Fibroblast of the aortic adventitia (primary cell): ENCODE results near the gene RIN1. TPM values are rescaled to one million over a fixed set of nuclear protein-coding genes. Genes with fewer than 3 reads are reported as not detected.
A peak's percentile ranks its signal among the peaks of the same experiment; 100 is the strongest.

Experiments used
- DNase-seq: peaks from one replicate; pipeline ENCODE4 v3.0.0-alpha.2; 2010; ENCODE audit warnings: low read depth
- H3K4me3 ChIP-seq: 2 replicates; pipeline ENCODE4 v1.5.1; 2011; ENCODE audit warnings: low read depth, mild to moderate bottlenecking, control low read depth, low read length, moderate library complexity
- total RNA-seq: library from RNA; depleted of rRNA; stranded (reverse); fragments of >200 nt; gene quantifications from 2 replicates; pipeline ENCODE4 v1.2.3, GENCODE V29; 2012; ENCODE audit warnings: low replicate concordance
- TF ChIP-seq, protein P1 (sequence below): IDR thresholded peaks from 2 replicates; pipeline ENCODE4 v1.5.1; 2011; ENCODE audit warnings: mild to moderate bottlenecking, low read length, control low read depth, inconsistent platforms; ENCODE audit not compliant: insufficient read depth

The RIN1 gene
- total RNA-seq, 1 donor: 45.3 TPM

GRCh38 chr11:66289548-66290329 lies 46.5 kb downstream of the RIN1 start:
- no peak for DNase-seq
- peak overlapping the region; percentile 83 for H3K4me3 ChIP-seq
- TF ChIP-seq, protein P1, sequence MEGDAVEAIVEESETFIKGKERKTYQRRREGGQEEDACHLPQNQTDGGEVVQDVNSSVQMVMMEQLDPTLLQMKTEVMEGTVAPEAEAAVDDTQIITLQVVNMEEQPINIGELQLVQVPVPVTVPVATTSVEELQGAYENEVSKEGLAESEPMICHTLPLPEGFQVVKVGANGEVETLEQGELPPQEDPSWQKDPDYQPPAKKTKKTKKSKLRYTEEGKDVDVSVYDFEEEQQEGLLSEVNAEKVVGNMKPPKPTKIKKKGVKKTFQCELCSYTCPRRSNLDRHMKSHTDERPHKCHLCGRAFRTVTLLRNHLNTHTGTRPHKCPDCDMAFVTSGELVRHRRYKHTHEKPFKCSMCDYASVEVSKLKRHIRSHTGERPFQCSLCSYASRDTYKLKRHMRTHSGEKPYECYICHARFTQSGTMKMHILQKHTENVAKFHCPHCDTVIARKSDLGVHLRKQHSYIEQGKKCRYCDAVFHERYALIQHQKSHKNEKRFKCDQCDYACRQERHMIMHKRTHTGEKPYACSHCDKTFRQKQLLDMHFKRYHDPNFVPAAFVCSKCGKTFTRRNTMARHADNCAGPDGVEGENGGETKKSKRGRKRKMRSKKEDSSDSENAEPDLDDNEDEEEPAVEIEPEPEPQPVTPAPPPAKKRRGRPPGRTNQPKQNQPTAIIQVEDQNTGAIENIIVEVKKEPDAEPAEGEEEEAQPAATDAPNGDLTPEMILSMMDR: no peak

GRCh38 chr11:66288671-66289547 lies 47.3 kb downstream of the RIN1 start, which contains the start of gene YIF1A:
Gene YIF1A (minus strand): TSS chr11:66289143. CDS start chr11:66288985, 158 bp downstream.
- peak; percentile 100 for DNase-seq
- TF ChIP-seq, protein P1: no peak
- H3K4me3 ChIP-seq: peak within 1 kb of the TSS; percentile 92

DNA sequence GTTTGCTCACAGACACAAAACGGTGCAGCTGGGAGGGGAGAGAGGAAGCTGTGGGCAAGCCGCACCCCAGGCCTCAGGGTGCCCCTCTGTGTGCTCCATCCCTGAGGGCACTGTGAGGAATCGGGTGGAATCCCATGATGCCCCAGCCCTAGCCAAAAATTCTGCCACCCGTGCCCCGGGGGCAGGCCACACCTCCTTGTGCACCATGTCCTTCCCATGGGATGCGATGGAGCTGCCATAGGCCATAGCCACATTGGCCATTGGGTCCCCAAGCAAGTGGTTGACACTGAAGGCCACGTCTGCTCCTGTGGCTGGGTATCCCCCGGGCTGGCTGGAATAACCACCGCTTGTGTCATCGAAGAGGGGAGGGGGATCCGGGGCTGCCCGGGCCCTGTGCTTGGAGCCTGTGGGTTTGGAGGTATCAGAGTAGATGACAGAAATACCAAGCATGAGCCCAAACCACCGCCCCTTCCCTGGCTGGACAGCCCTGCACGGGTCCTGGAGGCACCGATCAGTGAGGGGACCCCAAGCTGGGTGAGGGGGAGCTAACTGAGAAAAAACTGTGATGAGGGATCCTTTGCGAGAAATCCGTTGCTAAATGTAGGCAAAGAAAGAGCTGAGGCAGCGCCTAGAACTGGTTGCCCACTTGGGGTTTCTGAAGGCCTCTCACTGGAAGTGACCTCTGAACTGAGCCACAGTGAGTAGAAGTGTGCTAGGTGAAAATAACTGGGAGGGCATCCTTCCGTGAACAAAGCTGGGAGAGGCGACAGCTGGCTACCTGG lies 48.2 kb downstream of the RIN1 start:
- TF ChIP-seq, protein P1: no peak
- DNase-seq: no peak
- peak overlapping the region; percentile 92 for H3K4me3 ChIP-seq

DNA sequence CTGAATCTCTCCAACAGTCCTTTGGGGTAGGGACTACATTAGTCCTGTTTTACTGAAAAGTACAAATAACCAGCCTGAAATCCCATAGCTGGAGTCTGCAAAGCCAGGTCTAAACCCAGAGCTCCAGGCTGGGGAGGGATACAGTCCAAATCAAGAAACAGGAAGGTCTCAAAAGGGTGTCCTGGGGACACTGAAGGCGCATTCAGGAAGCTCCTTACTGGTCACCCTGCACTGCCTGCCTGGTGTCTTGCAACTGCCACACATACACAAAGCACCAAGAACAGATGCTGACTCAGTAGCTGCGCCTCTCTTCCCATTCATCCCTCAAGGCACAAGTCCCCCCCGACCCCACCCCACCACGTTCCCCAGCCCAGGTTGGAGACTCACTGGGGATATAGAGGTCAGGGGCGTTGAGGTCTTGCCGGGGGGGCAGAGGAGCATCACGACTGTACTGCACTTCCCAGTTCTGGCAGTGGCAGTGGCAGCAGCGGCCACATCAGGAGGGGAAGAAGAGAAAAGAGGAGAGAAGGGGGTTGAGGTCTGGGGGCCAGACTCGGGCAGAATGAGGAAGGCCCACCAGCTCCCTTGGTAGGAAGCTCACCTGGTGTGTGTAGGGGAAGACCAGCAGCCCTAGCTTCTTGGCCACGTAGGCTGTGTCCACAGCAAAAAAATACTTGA lies 48.9 kb downstream of the RIN1 start:
- no peak for DNase-seq
- TF ChIP-seq, protein P1: no peak
- H3K4me3 ChIP-seq: peak overlapping the region; percentile 92

DNA sequence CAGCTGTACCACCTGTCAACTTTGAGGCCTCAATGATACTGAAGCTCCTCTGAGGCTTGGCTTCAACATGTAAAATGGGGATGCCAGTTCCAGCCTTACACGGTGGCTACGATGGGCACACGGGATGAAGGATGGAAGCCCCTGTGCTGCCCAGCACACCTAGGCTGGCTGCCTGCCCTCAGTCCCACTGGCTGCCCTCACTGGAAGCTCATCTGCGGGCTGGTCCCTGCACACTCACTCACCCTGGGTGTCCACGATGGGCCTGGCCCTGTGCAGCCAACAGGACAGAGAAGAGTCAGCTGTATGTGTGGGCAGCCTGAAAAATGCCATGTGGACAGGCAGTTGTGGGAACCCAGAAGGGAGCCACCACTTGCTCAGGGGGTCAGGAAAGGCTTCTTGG lies 49.5 kb downstream of the RIN1 start:
- no peak for DNase-seq
- H3K4me3 ChIP-seq: no peak overlapping the region
- TF ChIP-seq, protein P1: no peak
